ENCODE data around the gene PHF14.

Gene PHF14

DNA sequence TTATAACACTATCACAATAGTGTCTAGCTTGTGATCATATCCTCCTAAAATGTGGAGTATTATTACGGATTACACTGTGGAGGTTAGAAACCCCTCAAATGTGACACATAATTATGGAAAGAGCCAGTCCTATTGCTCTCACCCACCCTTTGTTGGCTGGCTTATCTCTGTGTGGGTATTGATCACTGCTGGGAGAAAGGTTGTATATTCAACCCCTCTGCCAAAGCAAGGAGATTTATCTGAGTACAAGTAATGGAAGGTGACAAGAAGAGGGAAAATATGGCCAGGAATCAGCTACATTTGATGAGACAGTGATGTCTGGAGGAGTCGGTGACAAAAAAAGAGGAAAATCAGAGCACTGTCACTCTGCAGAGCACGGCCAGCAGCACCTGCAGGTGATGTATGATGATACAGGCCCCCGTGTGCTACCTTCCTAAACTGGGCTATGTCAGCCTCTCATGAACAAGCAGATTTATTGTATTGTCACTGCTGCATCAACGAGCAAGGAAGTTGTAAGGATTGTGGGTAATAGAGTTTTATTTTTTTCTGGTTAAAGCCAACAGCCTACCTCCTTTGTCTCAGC is 235.3 kb downstream of the PHF14 start:
- no peak for DNase-seq (ENCODE audit: low read depth in 2 of 2)

DNA sequence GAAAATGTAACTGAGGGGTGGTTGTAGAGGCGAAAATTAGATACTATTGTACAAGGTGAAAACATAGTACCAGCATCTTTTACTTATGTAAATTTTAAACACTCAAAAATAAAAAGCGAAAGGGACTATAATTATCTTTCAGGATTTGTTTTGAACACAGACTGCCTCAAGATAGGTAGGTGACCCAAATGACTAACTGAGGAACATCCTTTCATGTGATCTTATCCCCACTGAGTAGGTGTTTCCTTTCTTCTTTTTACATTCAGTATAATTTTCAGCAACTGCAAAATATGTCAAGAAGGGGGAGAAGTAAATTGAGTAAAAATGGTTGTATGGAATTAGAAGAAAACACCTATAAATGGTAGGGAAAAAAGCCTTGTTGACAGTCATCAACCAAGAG is 236.7 kb downstream of the PHF14 start:
- DNase-seq (ENCODE audit: low read depth in 2 of 2) = no peak

DNA sequence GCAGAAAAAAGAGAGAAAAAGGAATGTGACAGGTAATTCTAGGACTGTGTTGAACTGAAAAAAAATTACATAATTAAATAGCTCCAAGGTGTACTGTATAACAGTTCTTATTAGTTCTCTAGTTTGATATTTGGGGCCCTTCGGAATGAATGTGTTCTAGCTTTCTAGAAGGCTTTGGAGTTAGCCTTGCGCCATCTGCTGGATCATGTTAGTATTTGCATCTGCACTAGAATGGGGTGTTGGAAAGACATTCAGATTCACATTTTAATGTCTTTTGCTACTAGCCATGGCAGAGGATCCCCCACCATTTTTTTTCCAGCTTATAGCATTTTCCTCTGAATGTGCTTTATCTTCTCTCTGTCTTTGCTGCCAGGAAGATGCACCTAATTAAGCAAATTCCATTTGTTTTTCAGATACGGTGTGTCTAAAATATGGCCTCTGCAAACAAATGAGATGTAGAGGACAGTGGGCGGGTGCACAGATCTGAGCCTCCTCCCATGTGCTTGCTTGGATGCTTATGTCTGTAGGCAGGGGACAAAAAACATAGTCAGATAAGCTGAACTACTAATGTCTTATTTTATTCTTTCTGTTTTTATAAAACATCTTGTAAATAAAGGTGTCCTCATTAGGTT is 238.5 kb downstream of the PHF14 start:
- peak; percentile 8 to 11 for DNase-seq (ENCODE audit: low read depth in 2 of 2)

DNA sequence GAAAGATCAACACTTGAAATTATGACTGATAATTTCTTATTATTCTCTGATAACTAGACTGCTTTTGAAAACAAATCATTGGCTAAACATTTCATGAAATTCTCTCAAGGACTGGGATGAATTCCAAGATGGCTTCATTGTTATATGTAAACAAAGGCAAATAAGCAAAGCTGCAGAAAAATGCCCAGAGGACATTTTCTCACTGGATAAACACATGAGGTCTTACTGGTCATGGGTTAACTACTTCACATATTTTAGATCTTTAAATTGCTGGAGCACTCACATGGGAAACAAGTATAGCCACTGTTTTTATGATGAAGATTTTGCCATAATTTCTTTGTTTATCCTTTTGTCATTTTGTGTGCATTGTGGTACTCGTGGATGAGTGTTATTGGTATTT is 239.1 kb downstream of the PHF14 start:
- no peak for DNase-seq (ENCODE audit: low read depth in 2 of 2)

DNA sequence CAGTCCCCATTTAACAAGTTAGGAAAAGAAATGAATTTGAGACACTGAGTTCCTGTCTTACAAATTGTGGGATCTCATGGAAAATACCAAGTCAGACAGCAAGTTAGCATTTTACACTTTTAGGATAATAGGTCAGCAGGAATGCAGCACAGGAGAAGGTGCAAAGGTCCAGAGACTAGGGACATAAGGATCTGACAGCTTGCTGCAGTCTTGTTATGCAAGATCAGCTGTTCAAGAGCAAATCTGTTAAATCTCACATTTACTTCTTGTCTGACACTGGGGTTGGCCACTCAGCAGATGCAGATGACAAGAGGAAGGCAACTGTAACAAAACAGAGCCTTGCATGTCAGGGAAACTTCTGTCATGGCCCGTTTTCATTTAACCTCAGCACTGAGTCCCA is 239.6 kb downstream of the PHF14 start:
- DNase-seq (ENCODE audit: low read depth in 2 of 2) = no peak

DNA sequence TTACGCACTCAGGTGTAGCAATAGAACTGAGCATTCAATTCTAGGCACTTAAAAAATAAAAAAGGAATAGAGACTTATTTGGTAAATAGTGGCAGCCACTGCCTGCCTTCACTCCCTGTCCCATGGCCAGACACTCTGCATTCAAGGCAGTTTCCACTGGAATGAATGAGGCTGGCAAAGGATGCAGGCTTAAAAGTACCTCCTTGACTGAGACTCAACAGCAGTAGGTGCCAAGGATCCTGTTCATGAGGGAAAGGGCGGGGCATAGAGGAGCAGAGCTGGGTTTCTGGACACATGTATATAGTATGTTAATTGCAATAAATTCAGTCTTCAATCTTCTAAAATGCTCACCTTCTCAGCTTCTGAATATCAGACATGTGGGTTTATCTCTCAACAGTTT is 242.6 kb downstream of the PHF14 start:
- DNase-seq (ENCODE audit: low read depth in 2 of 2) = no peak

DNA sequence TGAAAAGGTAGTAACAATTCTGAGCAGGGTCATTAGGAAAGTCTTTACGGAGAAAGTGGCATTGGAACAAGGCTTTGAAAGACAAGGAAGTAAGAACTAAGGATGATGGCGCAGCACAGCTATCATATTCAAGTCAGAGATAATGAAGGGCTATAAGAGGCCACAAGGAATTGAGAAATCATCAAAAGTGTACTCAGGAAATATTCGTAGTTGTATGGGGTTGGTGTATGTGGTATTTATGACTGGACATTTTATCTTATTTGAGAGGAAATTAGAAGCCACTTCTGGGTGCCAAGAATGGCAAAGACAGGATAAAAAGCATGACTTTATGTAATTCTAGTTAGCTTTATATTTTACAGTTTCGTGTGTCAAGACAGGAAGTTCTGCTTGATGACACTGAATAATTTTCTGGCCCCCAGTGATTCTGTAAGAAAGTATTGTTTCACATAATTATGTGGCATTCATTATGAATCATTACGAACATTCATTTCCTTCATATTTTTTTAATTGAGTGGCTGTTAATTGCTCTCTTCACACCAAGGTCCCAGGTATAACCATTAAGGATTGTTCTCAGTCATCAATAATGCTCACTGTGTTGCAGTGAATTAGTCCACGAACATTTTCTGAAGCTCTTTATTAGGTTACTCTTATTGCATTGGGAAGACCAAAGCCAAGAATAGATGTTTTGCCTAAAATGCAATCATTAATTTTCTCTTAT is 244.3 kb downstream of the PHF14 start:
- no peak for DNase-seq (ENCODE audit: low read depth in 2 of 2)
